ENCODE results near the gene MLLT3.

Gene MLLT3

GRCh38 chr9:20490246-20490834 is 132.0 kb downstream of the MLLT3 start:
- no peak overlapping the region for H3K4me3 ChIP-seq (ENCODE audit: insufficient read depth, low read length, poor library complexity, severe bottlenecking)
- no peak overlapping the region for H3K4me2 ChIP-seq (ENCODE audit: low read depth, low read length, poor library complexity, severe bottlenecking)
- no peak overlapping the region for H3K9ac ChIP-seq (ENCODE audit: low read length)
- peaks cover 22% of the 10 kb centered on the region for H4K20me1 ChIP-seq (ENCODE audit: low read depth, low read length)
- no peak overlapping the region for H2AFZ ChIP-seq (ENCODE audit: low read depth, low read length, severe bottlenecking)
- TF ChIP-seq, protein P1, sequence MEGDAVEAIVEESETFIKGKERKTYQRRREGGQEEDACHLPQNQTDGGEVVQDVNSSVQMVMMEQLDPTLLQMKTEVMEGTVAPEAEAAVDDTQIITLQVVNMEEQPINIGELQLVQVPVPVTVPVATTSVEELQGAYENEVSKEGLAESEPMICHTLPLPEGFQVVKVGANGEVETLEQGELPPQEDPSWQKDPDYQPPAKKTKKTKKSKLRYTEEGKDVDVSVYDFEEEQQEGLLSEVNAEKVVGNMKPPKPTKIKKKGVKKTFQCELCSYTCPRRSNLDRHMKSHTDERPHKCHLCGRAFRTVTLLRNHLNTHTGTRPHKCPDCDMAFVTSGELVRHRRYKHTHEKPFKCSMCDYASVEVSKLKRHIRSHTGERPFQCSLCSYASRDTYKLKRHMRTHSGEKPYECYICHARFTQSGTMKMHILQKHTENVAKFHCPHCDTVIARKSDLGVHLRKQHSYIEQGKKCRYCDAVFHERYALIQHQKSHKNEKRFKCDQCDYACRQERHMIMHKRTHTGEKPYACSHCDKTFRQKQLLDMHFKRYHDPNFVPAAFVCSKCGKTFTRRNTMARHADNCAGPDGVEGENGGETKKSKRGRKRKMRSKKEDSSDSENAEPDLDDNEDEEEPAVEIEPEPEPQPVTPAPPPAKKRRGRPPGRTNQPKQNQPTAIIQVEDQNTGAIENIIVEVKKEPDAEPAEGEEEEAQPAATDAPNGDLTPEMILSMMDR (IDR thresholded peaks at IDR 0.05; ENCODE audit: insufficient read depth, low read length, poor library complexity, severe bottlenecking), result no peak
- no peak for TF ChIP-seq EZH2phosphoT487 (conservative IDR thresholded peaks at IDR 0.05; ENCODE audit: low read length)
- H3K36me3 ChIP-seq (ENCODE audit: low read length), result no peaks in the 10 kb centered on the region
- no peaks in the 10 kb centered on the region for H3K9me2 ChIP-seq (replicated peaks; ENCODE audit: insufficient read depth, low read length)
- H3K9me3 ChIP-seq (ENCODE audit: insufficient read depth, low read length), result no peaks in the 10 kb centered on the region
- no peaks in the 10 kb centered on the region for H3K27me3 ChIP-seq (ENCODE audit: low read length)
- H3K79me2 ChIP-seq (ENCODE audit: insufficient read depth, low read length), result no peaks in the 10 kb centered on the region
- H3F3A ChIP-seq (ENCODE audit: insufficient read depth), result no peaks in the 10 kb centered on the region
- no peak overlapping the region for H3K27ac ChIP-seq (ENCODE audit: low read depth, low read length)

DNA sequence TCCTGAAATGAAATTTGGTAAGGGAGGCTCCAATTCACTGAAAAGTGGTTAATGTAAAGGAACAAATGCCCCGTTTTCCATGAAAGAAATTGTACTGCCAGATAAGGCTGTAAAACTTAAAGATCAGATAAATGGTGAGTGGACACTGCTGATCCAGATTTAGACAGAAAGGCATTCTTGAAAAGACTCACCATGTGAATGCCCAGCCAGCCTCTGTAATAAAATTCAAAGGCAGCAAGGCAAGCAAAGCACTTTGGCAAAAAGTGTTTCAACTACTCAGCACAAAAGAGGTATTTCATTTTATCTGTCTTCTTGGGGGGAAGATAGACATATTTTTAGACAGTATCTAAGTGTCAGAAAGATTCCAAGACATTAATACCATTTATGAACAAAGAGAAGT is 133.6 kb downstream of the MLLT3 start:
- TF ChIP-seq, protein P1 (IDR thresholded peaks at IDR 0.05; ENCODE audit: insufficient read depth, low read length, poor library complexity, severe bottlenecking), result no peak
- no peak for TF ChIP-seq EZH2phosphoT487 (conservative IDR thresholded peaks at IDR 0.05; ENCODE audit: low read length)
- Histone ChIP-seq H3K9ac (ENCODE audit: low read length) (no peak overlapping the region), H3K79me2 (ENCODE audit: insufficient read depth, low read length) (no peaks in the 10 kb centered on the region), H3K27ac (ENCODE audit: low read depth, low read length) (no peak overlapping the region), H3K9me2 (replicated peaks; ENCODE audit: insufficient read depth, low read length) (no peaks in the 10 kb centered on the region), H3K4me2 (ENCODE audit: low read depth, low read length, poor library complexity, severe bottlenecking) (no peak overlapping the region), H4K20me1 (ENCODE audit: low read depth, low read length) (peaks cover 22% of the 10 kb centered on the region), H3F3A (ENCODE audit: insufficient read depth) (no peaks in the 10 kb centered on the region), H3K4me3 (ENCODE audit: insufficient read depth, low read length, poor library complexity, severe bottlenecking) (no peak overlapping the region), H2AFZ (ENCODE audit: low read depth, low read length, severe bottlenecking) (no peak overlapping the region), H3K36me3 (ENCODE audit: low read length) (no peaks in the 10 kb centered on the region), H3K9me3 (ENCODE audit: insufficient read depth, low read length) (no peaks in the 10 kb centered on the region), H3K27me3 (ENCODE audit: low read length) (no peaks in the 10 kb centered on the region)

GRCh38 chr9:20486552-20486951 is 135.7 kb downstream of the MLLT3 start:
- H3K27ac ChIP-seq (ENCODE audit: low read depth, low read length), result no peak overlapping the region
- H3K9ac ChIP-seq (ENCODE audit: low read length), result no peak overlapping the region
- H3K36me3 ChIP-seq (ENCODE audit: low read length), result no peaks in the 10 kb centered on the region
- H3K4me2 ChIP-seq (ENCODE audit: low read depth, low read length, poor library complexity, severe bottlenecking), result no peak overlapping the region
- H3K27me3 ChIP-seq (ENCODE audit: low read length), result no peaks in the 10 kb centered on the region
- no peaks in the 10 kb centered on the region for H3K9me2 ChIP-seq (replicated peaks; ENCODE audit: insufficient read depth, low read length)
- no peaks in the 10 kb centered on the region for H3K9me3 ChIP-seq (ENCODE audit: insufficient read depth, low read length)
- peaks cover 9% of the 10 kb centered on the region for H4K20me1 ChIP-seq (ENCODE audit: low read depth, low read length)
- TF ChIP-seq, protein P1 (IDR thresholded peaks at IDR 0.05; ENCODE audit: insufficient read depth, low read length, poor library complexity, severe bottlenecking), result no peak
- TF ChIP-seq EZH2phosphoT487 (conservative IDR thresholded peaks at IDR 0.05; ENCODE audit: low read length), result no peak
- H2AFZ ChIP-seq (ENCODE audit: low read depth, low read length, severe bottlenecking), result no peak overlapping the region
- no peaks in the 10 kb centered on the region for H3F3A ChIP-seq (ENCODE audit: insufficient read depth)
- no peaks in the 10 kb centered on the region for H3K79me2 ChIP-seq (ENCODE audit: insufficient read depth, low read length)
- no peak overlapping the region for H3K4me3 ChIP-seq (ENCODE audit: insufficient read depth, low read length, poor library complexity, severe bottlenecking)

Data from SU-DHL-6 (cell line).